HTR-8/SVneo (cell line): ENCODE measurements around the gene YTHDC2.
"Not testable (repeated sequence)": the region's sequence is repeated elsewhere in the genome, so short reads cannot be mapped to it uniquely, and the experiment has no call there.

ENCODE experiments used
- DNase-seq: peaks from one replicate; pipeline ENCODE4 v3.0.0; 2011; ENCODE audit warnings: low spot score, mixed read lengths; ENCODE audit not compliant: insufficient read length
- FAIRE-seq: peaks from 2 replicates; lab custom pipeline; 2011; peaks lifted over from hg19 to GRCh38; lab: Jason Lieb, UNC

Gene YTHDC2

DNA sequence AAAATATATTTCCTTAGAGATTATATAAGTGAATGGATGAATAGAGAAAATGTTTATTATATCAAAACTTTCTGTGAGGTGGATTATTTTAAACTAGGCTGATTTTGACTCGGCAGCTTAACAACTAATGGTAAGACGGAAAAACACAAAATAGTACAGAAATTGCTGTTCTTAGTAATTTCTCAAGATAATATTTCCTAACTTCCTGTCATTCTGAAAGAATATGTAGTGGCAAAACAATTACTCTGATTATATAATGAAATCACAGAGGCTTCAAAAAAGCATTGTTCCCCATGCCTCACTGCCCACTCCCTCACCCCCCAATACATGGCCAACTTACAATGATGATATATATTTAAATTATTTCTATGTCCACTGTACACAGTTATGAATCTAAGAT is 85.4 kb downstream of the YTHDC2 start:
- no peak for DNase-seq
- no peak for FAIRE-seq

GRCh38 chr5:113600255-113600905 is 86.9 kb downstream of the YTHDC2 start:
- DNase-seq (no peak), FAIRE-seq (no peak)

DNA sequence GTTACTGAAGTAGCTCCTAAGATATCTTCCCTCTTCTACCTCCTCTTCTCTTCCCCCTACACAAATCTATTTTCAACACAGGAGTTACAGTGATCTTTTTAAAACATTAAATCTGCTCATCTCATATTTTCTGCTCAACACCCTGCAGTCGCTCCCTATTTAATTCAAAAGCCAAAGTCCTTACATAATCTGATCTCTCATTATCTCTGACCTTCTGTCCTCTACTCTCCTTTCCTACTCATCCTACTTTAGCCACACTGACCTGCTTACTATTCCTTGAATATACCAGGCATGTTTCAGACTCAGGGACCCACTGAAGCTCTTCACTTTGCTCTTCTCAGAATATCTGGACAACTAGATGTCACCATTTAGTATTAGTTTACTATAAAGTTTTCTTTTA is 87.9 kb downstream of the YTHDC2 start:
- DNase-seq, result no peak
- no peak for FAIRE-seq

DNA sequence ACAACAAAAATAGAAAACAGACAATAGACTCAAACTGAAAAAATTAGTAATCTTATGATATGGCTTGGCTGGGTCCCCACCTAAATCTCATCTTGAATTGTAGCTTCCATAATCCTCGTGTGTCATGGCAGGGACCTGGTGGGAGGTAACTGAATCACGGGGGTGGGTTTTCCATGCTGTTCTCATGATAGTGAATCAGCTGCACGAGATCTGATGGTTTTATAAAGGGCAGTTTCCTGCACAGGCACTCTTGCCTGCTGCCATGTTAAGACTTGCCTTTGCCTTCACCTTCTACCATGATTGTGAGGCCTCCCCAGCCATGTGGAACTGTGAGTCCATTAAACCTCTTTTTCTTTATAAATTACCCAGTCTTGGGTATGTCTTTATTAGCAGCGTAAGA is 89.8 kb downstream of the YTHDC2 start:
- not testable (repeated sequence) for DNase-seq, FAIRE-seq

DNA sequence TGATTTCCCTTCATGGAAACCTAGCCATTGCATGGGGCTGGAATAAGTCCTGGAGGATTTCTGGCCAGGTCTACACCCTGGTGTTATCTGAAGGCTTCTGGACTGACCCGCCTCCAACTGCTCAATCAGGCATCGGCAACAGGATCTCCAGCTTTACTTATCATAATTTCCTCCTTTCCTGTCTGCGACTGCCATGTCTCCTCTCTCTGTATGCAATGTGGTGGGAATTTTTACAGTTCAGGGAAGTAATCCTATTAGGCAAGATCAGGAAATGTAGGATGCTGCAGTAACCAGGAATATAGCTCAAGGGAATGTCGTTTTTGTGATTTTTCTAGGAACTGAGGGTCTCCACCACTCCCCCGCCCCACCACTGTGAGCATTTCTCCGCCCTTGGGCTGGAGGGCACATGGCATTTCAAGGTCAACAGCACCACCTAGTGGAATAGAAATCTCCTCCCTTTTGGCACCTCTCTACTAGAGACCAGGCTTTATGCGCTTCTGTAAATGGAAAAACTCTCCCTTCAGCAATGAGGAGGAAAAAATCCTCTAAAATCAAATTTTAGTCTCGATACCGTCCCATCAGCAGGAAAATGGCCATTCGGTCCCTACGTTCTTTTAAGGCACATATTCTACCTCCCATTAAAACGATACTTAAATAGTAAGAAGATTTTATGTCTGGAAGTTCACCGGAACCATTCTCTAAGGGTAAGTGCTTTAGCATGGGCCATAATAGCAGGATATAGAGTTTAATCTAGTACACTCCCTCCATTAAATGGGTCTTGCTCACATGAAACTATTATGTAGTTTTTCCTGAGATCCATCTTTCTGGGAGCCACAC is 93.0 kb downstream of the YTHDC2 start:
- FAIRE-seq (peak; percentile 64), DNase-seq (peak; percentile 37)

DNA sequence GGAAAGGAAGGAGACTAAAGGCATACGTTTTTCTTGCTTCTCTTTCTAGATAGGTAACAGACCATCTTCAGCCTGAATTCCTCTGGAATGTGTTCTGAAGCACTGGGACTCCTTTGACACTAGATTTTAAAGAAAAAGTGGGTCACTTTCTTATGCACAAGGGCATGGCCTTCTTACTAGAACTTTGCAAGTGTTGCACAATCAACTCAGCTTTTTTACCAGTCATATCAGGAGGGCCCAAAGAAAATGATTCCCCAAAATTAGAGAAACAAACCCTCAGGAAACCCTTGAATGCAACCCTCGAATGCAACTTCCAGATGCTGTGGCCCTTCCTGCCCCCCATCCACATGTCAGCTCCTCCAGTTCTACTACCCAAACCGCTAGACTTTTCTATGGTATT is 93.9 kb downstream of the YTHDC2 start:
- no peak for FAIRE-seq
- no peak for DNase-seq

GRCh38 chr5:113608113-113608596 is 94.7 kb downstream of the YTHDC2 start:
- FAIRE-seq, result no peak
- DNase-seq, result no peak

DNA sequence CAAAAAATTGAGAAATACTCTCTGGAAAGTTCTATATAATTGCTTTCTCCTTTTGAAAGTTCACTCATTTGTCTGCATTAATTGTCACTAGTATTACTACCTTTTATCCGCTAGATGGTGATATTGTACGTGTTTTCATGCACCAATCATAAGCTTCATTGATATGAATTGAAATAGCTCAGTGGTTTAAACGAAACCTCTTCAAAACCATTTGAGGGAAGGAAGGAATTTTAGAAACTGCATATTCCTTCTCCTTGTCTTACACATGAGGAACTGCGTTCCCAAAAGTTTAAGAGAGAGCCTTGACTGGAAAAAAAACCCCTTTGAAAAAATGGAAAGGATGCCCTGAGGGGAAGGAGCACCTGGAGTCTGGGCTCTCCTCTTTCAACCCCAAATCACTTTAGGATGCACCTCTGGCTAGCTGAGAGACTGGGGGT is 98.6 kb downstream of the YTHDC2 start:
- no peak for FAIRE-seq
- DNase-seq, result peak; percentile 24

DNA sequence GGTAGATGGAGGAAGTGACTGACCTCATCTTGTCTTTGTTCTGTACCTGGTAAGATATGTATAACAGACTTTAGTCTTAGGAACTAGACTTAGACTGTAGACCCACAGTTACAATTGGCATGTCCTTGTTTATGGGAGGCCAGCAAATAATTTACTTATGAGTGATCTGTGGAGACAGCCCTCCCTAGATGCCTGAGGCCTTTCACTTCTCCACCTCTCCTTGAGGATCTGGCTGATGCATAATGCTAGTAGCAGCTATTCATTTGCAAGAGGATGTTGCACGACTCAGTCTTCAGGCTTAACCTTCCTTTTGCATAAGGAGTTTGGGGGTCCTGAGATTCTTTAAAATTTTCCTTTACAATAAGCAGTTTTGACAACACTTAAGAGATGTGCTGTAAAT is 100.7 kb downstream of the YTHDC2 start:
- DNase-seq, result no peak
- FAIRE-seq, result no peak

DNA sequence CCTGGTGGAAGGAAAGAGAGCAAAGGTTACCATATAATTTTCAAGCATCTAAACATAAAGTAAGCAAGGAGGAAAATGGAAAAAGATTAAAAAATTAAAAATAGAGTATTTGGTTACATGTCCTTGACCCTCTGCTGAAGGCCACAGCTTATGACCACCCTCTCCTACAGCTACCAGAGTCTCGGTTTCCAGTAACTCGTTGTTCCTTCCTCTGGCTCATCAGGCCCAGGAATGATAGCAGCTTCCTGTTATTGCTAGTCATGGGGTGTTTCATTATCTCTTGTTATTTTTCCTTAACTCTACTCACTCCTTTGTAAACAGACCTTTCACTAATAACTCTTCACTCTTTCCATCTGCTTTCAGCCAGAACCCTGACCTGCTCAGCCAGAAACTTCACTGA is 102.2 kb downstream of the YTHDC2 start:
- no peak for FAIRE-seq

DNA sequence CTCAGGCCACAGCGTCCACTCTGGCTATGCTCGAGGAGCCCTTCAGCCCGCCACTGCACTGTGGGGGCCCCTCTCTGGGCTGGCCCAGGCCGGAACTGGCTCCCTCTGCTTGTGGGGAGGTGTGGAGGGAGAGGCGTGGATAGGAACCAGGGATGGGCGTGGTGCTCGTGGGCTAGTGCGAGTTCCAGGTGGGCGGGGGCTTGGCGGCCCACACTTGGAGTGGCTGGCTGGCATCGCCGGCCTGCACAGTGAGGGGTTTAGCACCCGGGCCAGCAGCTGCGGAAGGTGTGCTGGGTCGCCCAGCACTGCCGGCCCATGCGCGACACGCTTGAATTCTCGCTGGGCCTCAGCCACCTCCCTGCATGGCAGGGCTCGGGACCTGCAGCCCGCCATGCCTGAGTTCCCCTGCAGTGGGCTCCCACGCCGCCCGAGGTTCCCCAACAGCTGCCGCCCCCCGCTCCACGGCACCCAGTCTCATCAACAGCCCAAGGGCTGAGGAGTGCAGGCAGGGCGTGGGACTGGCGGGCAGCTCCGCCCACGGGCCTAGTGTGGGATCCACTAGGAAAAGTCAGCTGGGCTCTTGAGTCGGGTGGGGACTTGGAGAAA is 103.8 kb downstream of the YTHDC2 start:
- DNase-seq (no peak), FAIRE-seq (no peak)

More for the DNA sequence above, 102.2 kb downstream of the YTHDC2 start:
- no peak for DNase-seq

DNA sequence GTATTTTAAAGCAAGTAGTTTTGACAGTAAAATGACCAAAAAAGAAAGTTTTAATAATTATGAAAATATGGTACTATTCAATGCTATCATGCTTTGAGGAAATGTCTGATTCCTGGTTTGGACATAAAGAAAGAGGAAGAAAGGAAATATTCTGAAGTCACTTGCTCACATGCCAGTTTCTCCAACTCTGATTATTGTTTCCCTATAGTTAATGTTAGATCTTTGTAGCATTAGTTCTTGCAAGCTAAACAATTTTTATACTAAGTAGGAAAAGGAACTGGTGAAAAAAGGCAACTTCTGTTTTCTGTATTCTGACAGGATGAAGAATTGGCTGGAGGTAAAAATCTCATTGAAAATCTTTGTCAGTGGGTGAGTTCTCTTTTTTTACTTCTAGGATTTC is 119.5 kb downstream of the YTHDC2 start:
- FAIRE-seq (no peak), DNase-seq (no peak)

DNA sequence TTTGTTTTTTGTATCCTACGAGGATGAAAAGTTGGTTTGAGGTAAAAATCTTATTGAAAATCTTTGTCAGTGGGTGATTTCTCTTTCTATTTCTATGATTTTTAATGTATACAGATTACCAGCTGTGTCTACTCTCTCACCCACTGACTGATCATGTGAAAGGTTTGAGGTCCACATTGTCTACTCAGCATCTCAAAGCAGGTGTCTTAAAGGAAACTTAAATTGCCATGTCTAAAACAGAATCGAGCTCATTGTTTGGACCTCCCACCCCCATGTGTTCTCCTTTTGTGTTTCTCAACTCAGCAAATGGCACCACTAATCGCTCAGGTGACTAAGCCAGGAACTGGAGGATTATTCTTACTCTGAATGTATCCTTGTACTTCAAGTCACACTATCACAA is 121.5 kb downstream of the YTHDC2 start:
- no peak for DNase-seq
- FAIRE-seq, result no peak

DNA sequence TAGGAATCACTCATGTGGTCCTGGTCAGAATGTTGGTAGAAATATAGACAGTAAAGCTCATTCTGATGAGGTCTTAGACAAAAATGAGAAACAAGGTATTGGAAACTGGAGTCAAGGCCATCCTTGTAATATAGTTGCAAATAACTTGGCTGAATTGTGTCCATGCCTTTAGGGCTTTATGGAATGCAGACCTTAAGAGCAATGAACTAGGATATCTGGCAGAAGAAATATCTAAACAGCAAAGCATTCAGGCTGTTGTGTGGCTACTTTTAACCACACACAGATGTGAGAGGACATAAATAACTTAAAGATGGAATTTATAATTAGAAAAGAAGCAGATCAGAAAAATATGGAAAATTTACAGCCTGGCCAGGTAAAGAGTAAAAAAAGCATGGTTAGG is 128.2 kb downstream of the YTHDC2 start:
- FAIRE-seq (no peak), DNase-seq (no peak)
